Astrocyte of the hippocampus (primary cell): ENCODE data around the gene ADAMTS6.
"Not testable (repeated sequence)": the region's sequence is repeated elsewhere in the genome, so short reads cannot be mapped to it uniquely, and the experiment has no call there.

Experiments
- DNase-seq: peaks from one replicate; pipeline ENCODE4 v3.0.0; 2011; ENCODE audit warnings: low read depth, low spot score

Gene ADAMTS6

DNA sequence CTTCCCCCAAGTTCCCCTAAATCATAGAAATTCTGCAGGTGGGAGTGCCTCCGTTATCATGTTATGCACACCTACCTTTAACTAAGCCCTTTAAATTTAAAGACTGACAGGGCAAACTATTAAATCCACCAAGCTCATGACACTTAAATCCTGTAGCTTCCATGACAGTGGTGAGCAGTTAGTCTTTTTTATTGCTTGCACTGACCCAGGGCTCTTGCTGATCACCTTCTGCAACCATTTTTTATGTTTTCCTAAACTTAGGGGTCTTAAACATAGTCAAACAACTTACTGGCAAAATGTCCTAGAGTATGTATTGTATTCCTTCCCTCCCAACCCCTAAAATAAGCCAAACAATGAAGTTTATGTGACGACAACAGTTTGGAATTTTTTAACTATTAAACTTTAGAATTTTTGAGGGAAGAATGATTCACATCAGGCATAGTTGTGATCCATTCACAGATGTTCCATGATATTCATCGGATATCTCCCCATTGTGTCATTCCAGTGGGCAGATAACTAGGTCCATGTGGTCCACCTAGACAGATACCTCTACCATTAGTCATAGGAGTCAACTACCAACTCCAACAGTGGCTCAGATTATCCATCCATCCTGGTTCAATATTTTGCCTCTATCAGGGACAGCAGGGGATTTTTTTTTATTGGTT, 283.1 kb downstream of the ADAMTS6 start:
- peak; percentile 91 for DNase-seq

- DNase-seq: no peak
Observed at GRCh38 chr5:65197531-65198455, 283.9 kb downstream of the ADAMTS6 start.

- DNase-seq: no peak
Observed at GRCh38 chr5:65194871-65195270, 286.8 kb downstream of the ADAMTS6 start.

GRCh38 chr5:65192331-65192730, 289.4 kb downstream of the ADAMTS6 start:
- DNase-seq: no peak

GRCh38 chr5:65191554-65192135, 290.1 kb downstream of the ADAMTS6 start:
- DNase-seq: no peak

- DNase-seq: peak; percentile 84
Observed at GRCh38 chr5:65190328-65191053, 291.2 kb downstream of the ADAMTS6 start.

- DNase-seq: peak; percentile 39
Observed at GRCh38 chr5:65186646-65187227, 295.0 kb downstream of the ADAMTS6 start.

DNA sequence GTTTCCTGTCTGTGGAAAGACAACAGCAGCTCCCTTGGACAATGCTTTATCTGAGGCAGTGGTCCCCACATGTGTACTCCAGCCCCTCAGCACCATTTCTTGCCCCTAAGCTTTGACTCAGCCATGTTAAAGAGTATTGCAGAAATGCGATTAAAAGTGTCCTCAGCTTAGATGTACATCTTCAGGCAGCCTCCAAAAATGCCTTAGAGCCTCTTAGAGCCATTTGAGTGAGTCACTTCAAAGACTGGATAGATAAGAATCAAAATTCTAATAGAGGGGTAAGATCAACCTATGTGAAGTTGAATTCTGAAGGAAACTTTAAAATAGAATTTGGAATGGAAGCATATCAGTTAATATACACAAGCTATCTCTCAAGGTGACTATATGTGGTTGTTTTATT, 296.3 kb downstream of the ADAMTS6 start:
- DNase-seq: no peak

GRCh38 chr5:65184780-65185179, 296.9 kb downstream of the ADAMTS6 start:
- no peak for DNase-seq

DNA sequence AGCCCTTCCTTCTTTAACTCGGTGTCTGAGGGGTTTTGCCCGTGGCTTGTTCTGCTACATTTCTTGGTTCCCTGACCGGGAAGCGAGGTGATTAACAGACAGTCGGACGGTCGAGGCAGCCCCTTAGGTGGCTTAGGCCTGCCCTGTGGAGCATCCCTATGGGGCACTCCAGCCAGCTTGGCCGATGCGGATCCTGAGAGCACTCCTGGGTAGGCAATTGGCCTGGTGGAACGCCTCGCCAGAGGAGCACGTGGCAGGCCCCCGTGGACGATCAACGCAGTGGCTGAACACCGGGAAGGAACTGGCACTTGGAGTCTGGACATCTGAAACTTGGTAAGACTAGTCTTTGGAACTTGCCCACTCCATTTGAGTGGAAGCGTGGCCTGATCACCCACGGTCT, 307.5 kb downstream of the ADAMTS6 start:
- not testable (repeated sequence) for DNase-seq

- no peak for DNase-seq
Observed at GRCh38 chr5:65173130-65173525, 308.6 kb downstream of the ADAMTS6 start.

GRCh38 chr5:65172486-65173129, 309.1 kb downstream of the ADAMTS6 start:
- peak; percentile 58 for DNase-seq

DNA sequence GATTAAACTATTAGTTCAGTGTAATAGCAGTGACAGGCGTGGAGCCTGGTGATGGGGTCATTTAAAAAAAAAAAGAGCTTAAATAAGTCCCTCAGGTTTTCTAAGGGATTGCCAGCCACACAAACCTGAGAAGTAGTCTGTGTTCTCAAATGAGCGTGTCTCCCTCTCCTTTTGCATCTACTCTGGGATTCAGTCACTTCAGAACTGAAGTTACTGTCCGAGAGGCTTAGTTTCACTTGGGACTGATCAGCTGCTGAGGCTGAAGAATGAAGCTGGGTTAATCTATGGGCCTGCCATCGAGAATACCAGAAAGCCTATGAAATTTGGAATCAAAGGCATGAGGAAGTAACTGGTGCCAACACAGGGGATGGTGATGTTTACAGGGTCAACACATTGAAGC, 310.1 kb downstream of the ADAMTS6 start:
- no peak for DNase-seq

GRCh38 chr5:65163698-65164097, 318.0 kb downstream of the ADAMTS6 start:
- peak; percentile 54 for DNase-seq

DNA sequence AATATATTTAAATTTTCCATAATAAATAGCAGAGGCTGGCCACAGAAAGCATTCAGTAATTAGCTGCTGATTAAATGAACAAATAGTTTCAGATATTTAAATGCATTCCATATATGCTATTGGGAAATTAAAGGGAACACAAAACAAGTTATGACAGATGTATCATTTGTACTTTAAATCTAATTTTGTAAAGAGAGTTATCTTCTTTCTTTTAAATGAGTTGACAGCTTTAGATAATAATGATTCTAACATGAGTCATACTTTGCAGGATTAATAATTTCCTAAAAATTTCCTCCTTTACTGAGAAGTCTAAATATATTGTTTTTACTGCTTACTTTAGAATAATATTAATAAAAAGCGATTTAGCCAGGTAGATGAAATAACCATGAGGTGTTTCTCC, 320.1 kb downstream of the ADAMTS6 start:
- DNase-seq: no peak

- DNase-seq: peak; percentile 58
Observed at GRCh38 chr5:65157906-65158603, 323.7 kb downstream of the ADAMTS6 start.

DNA sequence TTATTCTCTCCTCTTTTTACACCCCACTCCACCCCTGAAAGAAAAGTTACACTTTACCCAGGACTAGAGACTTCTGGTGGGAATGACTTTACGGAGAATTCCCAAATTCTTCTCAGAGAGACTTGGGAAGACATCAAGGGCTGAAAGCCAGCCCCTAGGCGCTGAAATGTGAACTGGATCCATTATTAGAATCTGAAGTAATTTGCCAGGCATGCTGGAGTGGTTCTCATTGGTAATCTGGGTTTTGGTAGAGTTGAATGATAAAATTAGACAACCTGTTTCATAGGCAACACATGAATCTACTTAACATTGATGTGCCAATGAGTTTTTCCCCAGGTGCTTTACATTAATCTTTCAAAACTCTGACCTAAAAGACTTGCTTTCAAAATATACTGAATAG, 324.8 kb downstream of the ADAMTS6 start:
- DNase-seq: no peak

DNA sequence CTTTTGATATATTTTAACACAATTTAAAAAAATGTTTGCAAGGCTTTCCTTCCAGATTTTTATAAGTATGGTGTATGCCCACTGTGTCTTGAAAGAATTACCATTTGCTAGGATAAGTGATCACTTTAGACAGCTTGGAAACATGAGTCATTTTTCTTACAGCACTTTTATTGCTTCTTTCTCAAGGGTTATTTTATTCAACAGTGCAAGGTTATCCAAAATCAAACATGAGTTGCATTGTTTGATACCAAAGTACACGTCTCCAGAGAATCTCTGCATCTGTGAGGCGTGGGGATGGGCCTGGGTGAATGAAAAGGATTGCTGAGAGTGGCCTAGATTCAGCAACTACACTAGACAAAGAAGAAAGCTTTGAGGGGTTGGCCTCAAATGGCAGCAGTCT, 329.6 kb downstream of the ADAMTS6 start:
- DNase-seq: no peak

DNA sequence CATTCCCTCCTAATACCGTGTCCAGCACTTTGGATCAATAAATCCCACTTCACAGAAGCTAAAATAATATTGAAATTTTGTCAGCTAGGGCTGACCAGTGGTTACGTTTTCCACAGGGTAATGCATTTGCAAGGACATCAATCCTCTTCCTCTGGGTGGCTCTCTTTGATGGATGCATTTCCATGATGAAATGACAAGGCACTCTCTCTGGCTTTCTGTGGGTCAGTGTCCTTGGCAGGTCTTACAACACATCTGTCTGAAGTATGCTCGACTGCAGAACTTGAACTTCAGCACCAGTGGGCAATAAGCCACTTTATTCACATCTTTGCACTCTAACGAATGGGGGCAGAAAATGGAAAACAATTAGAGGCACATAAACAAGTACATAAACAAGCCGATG, 330.1 kb downstream of the ADAMTS6 start:
- no peak for DNase-seq

- DNase-seq: no peak
Observed at GRCh38 chr5:65150599-65151304, 331.0 kb downstream of the ADAMTS6 start.
